HG03565 (cell line): ENCODE data around the gene DUT.

Experiments
- ATAC-seq: cut with Tn5 transposase; IDR thresholded peaks from one replicate; pipeline ENCODE4 v1.9.1; 2021; ENCODE audit warnings: mild to moderate bottlenecking, moderate library complexity; ENCODE audit not compliant: unreplicated experiment

Gene DUT

GRCh38 chr15:48330855-48331795 is at the start of gene DUT:
Gene DUT, plus strand, starts transcription at chr15:48331429. Its CDS starts 87 bp downstream, at chr15:48331516.
- ATAC-seq, result peak; percentile 71

DNA sequence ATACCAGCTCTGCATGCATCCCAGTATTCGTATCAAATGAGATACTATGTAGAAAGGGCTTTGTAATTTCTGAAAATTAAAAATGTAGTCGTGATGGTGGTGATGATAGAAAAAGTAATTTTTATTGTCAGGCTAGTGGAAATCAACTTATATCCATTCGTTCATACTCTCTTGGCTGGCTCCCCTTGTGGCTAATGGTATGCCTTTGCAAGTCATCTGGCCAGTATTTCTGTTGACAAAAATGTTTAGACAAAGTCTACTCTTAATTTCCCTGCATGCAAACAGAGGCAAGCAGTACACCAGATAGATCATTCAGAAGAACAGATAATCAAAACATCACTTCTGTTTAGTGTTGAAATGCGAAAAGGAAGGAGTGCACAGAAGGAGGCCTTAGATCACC is 49.6 kb upstream of the DUT start:
- no peak for ATAC-seq

DNA sequence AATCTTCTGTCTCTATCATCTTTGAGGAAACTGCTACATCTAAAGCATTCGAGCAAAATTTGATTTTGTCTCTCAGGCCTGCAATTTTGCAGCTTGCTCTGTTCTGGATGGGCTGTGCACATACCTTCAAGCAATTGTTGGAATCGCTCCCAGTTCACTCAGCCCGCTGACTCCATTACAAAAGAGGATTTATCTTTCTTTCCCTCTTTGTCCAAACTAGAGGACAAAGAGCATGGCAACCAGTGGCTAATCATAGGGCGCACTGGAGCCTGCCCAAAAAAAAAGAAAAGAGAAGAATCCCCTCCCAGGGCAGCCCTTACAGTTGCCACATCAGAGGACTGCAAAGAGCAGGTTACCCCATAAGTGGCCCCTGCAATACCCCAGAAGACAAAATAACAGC is 49.0 kb upstream of the DUT start:
- ATAC-seq, result no peak

DNA sequence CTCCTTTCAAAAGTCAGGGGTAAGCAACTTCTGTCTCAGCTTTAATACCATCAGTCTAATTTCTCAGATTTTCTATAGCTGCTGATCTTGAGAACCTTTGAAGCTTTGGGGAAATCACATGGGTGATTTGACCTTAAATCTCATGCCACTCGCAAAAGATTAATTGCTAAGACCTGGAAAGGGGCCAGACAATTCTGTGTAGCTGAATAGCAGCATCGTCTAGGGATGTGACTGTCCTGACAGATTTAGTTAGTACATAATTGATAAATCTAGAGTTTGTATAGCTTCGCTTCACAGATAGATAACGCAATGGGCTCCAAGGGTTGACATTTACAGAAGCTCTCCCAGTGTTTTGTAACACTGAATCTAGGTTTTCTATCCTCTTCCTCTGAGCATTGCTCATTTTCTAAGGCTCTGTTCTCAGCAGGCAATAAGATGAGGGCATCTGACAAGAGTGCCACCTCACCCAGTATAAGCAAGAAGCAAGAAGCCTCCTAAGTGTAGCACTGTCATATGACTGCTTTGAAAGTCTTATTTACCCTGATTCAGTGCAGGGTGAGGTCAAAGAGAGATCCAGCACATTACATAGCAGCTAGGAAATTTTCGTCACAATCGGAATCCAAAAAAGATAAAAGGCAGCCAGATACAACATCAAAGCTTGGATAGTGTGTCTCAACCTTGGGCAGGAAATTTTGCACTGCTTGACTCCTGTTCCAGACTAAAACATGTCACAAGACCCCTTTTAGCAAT is 47.7 kb upstream of the DUT start:
- no peak for ATAC-seq

GRCh38 chr15:48285329-48286214 is 45.7 kb upstream of the DUT start:
- ATAC-seq, result peak; percentile 74

DNA sequence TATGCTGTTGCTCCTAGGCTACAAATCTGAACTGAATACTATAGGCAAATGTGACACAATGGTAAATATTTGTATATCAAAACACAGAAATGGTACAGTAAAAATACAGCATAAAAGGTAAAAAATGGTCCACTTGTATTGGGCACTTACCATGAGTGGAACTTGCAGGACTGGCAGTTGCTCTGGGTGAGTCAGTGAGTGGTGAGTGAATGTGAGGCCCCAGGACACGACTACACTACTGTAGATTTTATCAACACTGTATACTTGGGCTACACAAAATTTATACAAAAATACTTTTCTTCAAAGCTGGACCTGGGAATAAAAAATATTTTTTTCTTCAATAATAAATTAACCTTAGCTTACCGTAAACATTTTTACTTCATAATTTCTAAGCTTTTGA is 41.6 kb upstream of the DUT start:
- no peak for ATAC-seq

GRCh38 chr15:48292458-48292857 is 38.8 kb upstream of the DUT start:
- no peak for ATAC-seq

GRCh38 chr15:48297668-48298067 is 33.6 kb upstream of the DUT start:
- no peak for ATAC-seq

- no peak for ATAC-seq
Observed at GRCh38 chr15:48298914-48299313, 32.3 kb upstream of the DUT start.

DNA sequence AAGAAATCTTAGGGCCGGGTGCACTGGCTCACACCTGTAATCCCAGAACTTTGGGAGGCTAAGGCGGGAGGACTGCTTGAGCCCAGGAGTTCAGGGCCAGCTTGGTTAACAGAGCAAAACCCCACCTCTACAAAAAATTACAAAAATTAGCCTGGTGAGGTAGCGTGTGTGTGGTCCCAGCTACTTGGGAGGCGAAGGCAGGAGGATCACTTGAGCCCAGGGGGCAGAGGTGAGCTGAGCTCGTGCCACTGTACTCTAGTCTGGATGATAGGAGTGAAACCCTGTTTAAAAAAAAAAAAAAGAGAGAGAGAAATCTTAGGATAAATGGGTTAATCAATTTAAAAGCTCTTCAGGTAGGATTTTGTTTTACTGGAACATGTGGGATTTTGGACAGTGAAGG is 31.2 kb upstream of the DUT start:
- ATAC-seq, result no peak

- no peak for ATAC-seq
Observed at GRCh38 chr15:48304398-48304797, 26.8 kb upstream of the DUT start.

DNA sequence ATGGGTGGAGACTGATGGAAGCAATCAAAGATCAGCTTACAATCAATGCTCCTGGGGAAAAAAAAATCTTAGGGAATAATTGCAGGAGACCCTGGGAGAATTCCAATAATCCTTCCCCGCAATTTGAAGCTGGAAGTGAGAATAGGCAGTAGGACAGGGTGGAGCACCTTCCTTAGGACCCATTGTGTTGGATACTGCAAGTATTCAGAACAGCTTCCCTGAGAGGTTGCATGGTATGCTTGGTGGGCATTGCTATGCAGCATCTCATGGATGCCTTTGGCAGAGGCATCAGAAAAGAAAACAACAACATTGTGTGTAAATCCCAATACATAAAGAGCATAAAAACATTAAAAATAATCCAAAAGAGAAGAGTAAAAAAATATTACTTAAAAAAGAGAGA is 24.6 kb upstream of the DUT start:
- no peak for ATAC-seq

- no peak for ATAC-seq
Observed at GRCh38 chr15:48307586-48307985, 23.6 kb upstream of the DUT start.

DNA sequence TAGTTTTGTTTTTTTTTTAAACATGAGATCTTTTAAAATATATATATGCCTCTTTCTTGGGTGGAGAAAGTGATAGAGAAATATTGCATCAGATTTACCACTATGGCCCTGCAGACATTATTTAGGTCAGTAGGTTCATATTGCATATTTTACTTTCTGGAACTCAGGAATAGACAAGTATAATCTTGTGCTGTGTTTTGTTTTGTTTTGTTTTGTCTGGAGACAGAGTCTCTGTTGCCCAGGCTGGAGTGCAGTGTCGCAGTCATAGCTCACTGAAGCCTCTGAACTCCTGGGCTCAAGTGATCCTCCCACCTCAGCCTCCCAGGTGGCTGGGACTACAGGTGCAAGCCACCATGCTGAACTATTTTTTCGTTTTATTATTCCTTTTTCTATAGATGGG is 21.5 kb upstream of the DUT start:
- ATAC-seq, result no peak

DNA sequence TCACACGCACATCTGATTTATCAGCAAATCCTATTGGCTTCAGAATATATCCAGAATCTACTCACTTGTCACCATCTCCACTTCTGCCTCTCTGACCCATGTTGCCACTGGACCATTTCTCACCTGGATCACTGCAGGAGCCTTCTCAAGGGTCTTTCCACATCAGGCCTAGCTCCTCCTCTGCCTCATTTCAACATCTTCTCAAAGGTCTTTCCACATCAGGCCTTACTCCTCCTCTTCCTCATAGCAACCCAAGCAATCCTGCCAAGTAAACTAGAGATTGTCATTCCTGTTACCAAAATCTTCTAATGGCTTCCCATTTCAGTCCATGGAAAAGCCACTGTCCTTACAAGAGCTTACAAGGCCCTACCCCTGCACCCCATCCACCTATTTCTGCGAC is 18.0 kb upstream of the DUT start:
- ATAC-seq, result no peak

- no peak for ATAC-seq
Observed at GRCh38 chr15:48315041-48315440, 16.2 kb upstream of the DUT start.

- ATAC-seq, result no peak
Observed at GRCh38 chr15:48317221-48317620, 14.0 kb upstream of the DUT start.

DNA sequence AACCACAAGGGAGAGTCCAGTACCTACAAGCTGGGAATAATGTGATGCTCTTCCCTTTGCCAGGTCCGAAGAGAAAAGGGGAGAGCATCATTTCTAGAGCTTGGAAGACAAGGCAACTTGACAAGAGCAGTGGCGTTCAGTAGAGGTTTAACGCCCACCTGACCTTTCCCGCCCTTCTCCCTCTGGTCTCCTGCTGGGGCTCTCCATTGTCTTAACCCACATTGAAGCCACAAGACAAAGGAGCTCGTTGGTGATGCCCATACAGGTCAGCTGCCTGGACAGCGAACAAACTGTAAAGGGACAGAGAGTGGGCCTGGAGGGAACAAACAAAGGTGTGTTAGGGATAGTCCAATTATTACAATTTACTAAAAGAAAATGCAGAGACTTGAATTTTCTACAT is 13.1 kb upstream of the DUT start:
- ATAC-seq, result no peak

- no peak for ATAC-seq
Observed at GRCh38 chr15:48323294-48323693, 7.9 kb upstream of the DUT start.

DNA sequence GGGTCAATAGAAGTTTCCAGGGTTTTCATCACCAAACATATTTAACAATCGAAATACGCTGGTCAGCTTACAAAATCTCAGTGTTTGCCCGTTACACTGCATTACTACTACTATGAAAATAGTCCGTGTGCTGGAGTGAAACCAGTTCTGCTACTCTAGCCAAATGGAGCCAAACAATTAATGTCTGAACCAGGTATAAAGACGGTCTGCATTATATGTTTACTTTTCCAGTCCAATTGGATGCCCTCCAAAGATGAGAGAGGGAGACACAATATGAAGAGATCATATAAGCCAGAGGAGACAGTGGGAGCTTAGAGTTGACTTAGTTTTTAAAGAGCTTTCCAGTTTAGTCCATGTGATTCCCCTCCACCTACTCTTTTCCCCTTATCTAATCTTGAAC is 6.3 kb upstream of the DUT start:
- ATAC-seq, result no peak

GRCh38 chr15:48325400-48325799 is 5.8 kb upstream of the DUT start:
- ATAC-seq, result no peak
